Raji (cell line): ENCODE results near the gene PAF1.

Source experiments
- POLR2A ChIP-seq: IDR thresholded peaks from 2 replicates; pipeline ENCODE4 v1.6.1; 2011; ENCODE audit warnings: low read depth, low read length, control low read depth; ENCODE audit not compliant: insufficient read depth

PAF1 gene

DNA sequence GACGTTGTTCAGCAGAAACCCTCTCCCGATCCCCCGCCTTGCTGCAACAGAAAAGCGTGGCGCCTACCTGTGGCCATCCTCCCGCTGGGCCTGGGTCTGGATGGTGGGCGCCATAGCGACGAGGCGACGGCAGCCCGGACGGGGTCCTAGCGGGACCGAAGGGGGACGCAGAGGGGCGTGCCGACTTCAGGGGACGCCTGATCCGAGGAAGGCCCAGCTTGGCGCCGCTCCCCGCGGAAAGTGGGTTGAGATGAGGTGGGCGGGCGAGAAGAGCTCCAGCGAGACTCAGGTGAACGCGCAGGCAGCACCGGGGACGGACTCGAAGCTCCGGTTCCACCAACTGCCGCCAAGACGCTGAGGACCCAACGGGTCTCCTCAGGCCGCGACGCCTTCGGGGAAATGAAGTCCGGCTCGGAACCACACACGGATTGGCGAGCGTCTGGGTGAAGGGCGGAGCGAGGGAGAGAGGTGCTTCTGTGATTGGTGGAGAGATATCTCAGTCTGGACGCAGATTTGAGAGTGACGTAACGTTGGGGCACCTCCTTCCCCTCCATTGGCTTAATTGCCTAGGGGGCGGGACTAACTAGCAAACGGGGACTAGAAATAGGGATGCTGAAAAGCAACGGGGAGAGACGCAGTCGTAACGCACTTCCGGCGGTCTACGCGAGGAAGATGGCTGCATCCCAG, at the start of gene PAF1, which contains the start of gene MED29:
PAF1 (minus strand) TSS at position 356 of the 687 bp plus-strand sequence; CDS start at position 114, 242 bp downstream.
MED29 (plus strand) TSS at position 628 of the 687 bp plus-strand sequence; CDS start at position 673, 45 bp downstream.
- TF ChIP-seq POLR2A: peak; percentile 99

DNA sequence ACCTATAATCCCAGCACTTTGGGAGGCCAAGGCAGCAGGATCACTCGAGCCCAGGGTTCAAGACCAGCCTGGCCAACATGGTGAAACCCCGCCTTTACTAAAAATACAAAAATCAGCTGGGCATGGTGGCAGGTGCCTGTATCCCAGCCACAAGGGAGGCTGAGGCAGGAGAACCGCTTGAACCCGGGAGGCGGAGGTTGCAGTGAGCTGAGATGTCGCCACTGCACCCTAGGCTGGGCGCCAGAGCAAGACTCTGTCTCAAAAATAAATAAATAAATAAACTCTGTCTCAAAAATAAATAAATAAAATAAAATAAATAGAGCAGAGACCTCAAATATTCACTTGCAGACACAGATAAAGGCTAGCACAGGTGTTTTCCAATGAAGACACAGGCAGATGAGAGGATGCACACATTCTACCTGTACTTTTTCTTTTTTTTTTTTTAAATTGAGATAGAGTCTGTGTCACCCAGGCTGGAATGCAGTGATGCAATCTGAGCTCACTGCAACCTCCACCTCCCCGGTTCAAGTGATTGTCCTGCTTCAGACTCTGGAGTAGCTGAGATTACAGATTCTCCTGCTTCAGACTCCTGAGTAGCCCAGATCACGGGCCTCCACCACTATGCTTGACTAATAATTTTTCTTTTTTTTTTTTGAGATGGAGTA, 47.5 kb upstream of the PAF1 start:
- TF ChIP-seq POLR2A: no peak

DNA sequence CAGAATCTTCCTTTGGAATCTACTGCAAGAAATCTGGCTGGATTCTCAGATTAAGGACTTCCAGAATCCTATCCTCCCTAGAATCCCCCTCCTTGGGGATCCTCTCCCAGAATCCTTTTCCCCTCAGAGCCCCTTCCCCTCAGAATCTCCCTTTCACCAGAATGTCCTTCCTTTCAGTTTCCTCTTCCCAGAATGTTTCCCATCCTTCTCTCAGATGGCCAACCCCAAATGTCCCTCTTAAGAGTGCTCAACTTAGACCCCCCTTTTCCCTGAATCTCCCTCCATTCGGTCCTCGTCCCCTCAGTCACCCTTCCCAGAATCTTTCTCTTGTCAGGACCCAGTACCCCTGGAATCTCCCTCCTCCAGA, 45.4 kb upstream of the PAF1 start:
- TF ChIP-seq POLR2A: no peak

GRCh38 chr19:39435499-39436349, 44.8 kb upstream of the PAF1 start, which contains the start of gene RPS16:
Gene RPS16, minus strand, starts transcription at chr19:39435949. Its CDS starts 54 bp downstream, at chr19:39435895.
- TF ChIP-seq POLR2A: peak; percentile 97

- no peak for TF ChIP-seq POLR2A
Observed at GRCh38 chr19:39434123-39435076, 43.5 kb upstream of the PAF1 start.

DNA sequence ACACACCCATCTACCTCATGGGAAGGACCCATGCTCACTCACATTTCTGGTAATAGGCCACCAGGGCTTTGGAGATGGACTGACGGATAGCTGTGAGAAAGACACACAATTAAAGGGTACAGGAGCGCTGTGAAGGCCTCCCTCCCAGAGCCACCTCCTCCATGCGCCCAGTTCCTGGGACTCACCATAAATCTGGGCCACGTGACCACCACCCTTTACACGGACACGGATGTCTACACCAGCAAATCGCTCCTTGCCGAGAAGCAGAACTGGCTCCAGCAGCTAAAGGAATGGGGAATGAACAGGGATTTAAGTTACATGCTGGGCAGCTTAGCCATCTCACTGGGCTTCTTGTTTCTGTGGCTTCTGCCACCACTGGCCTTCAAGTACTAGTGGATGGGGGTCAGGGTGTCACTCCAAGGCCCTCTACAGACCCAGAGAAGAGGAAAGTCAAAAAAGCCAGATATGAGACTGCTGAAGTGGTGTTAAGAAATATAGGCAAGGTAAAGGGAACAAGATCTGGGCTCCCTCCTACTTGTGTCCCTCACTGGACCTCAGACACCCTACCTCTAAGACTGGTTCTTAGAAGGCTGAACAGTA, 42.7 kb upstream of the PAF1 start:
- TF ChIP-seq POLR2A: no peak; the same call in 1 of the 2 replicates

GRCh38 chr19:39432677-39433025, 41.7 kb upstream of the PAF1 start:
- no peak for TF ChIP-seq POLR2A

DNA sequence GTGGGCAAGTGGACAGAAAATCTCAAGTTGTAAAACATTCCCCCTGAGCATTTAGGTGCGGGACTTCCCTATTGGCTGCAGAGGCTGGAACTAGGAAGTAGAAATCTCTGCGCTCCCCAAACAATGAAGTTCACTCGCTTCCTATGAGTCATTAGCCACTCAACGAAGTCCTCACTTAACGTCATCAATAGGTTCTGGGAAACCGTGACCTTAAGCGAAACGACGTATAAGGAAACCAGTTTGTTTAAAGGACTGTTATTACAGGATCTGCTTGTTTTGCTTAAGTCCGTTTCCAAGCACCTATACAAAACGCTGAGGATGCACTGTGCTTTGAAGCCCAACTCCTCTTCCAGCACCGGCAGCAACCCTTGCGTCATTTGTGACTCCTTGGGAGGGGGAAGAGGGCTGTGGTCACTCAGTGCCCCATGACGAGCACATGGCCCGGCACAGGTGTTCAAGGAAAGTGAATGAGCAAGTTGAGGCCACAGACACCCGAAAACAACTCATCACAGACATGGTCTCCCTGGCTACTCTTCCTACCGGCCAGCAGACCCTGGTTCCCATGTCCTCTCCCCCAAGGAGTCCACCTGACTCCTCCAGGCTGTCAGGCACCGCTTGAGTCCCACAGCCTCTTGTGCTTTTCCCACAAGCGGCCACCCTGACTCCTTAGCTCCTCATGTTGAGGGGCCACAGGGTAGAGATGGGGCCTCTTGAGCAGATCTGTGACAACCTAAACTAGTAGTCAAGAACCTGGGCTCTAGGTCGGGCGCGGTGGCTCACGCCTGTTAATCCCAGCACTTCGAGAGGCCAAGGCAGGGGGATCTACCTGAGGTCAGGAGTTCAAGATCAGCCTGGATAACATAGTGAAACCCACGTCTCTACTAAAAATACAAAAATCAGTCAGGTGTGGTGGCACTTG, 40.0 kb upstream of the PAF1 start:
- TF ChIP-seq POLR2A: peak; percentile 55; the same call in 1 of the 2 replicates

DNA sequence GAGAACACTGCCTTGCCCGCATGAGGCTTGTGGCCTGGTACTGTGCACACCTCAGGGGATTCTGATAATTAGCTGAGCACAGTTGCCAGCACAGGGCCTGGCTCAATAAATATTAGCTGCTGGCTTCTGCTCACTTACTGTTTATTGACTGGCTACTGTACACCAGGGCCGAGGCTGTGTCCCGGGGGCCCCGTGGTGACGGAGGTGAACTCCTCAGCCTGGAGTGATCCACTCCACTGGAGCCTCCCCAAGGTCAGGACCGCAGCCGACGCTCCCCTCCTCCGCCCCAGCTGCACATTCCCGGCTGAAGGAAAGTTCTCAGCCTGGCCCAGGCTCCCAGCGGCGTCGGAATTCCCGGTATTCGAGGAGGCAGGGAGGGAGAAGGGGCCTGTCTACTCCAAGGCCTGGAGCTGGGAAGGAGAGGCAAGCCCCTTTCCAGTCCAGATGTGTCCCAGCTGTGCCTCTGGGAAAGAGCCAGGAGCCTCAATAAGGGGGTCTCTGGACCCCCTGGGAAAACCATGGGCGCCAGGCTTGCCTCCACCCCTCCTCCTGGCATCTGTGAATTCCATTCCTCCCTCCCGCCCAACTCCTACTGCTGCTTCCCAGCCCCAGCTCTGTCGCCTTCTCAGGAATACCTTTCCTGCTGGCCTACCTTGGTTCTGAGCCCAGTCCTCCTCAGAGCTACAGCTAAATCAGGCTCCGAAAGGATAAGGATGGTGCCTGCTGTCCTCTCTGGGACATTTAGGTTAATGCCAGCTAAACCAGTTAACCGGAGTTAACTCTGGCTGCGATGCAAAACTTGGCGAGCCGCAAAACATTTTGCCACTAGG, 37.6 kb upstream of the PAF1 start:
- no peak for TF ChIP-seq POLR2A

GRCh38 chr19:39427707-39428106, 36.8 kb upstream of the PAF1 start:
- no peak for TF ChIP-seq POLR2A

DNA sequence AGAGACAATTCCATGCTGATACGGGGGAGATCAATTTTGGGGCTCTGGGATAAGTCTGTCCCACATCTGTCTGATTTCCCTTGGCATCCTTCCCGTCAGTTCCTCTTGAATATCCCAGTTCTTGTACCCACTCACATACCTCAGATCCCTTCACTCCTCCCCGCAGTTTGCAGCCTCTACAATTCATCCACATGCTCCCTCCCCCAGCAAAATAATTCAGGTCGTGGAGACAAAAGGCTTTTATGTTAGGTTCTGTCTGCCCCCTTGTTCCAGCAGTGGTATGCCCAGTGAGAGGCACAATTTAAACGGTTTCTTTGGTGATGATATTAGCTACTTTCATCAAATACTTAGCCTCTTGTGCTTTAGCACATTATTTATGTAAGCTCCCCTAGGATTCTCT, 35.3 kb upstream of the PAF1 start:
- TF ChIP-seq POLR2A: no peak

DNA sequence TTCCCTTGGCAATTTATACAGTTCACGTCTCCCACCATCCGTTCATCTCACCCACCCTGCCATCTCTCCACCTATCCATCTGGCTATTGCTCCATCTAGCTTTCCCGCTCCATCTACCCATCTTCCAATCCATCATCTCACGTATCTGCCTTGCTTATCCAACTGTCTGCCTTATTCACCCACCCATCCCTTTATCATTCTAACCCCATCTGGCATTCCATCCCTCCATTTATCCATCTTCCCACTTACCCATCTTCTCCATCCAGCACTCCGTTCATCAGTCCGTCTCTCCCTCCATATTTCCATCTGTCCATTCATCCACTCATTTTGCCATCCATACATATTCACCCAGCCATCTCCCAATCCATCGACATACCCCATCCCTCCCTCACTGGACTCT, 34.8 kb upstream of the PAF1 start:
- TF ChIP-seq POLR2A: no peak
